GM19468 (cell line): Measurements from ENCODE around the gene GPC6.
"Not testable (repeated sequence)": the region's sequence is repeated elsewhere in the genome, so short reads cannot be mapped to it uniquely, and the experiment has no call there.

Source experiments
- ATAC-seq: cut with Tn5 transposase; IDR thresholded peaks from one replicate; pipeline ENCODE4 v1.9.1; 2021; ENCODE audit warnings: mild to moderate bottlenecking, moderate library complexity, moderate number of reproducible peaks; ENCODE audit not compliant: unreplicated experiment; ENCODE audit errors: extremely low read depth

The GPC6 gene

DNA sequence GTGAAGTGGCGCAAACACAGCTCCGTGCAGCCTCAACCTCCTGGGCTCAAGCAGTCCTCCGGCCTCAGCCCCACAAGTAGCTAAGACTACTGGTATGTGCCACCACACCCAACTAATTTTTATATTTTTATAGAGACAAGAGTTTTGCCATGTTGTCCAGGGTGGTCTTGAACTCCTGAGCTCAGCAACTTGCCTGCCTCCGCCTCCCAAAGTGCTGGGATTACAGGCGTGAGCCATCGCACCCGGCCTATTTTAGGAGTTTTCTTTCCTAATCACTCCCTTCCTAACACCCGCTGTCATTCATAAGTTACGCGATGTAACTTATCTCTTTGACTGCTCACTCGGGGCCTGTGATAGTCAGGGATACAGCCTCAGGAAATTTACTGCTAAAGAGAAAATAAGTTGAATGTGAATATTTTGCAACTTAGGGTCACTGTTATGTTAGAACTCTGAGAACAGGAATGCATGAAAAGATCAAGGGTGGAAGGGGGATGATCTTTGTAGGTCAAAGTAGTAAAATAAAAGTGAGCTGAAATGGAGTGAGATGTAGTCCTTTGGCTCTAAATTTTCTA is 1112.6 kb downstream of the GPC6 start:
- ATAC-seq: no peak

DNA sequence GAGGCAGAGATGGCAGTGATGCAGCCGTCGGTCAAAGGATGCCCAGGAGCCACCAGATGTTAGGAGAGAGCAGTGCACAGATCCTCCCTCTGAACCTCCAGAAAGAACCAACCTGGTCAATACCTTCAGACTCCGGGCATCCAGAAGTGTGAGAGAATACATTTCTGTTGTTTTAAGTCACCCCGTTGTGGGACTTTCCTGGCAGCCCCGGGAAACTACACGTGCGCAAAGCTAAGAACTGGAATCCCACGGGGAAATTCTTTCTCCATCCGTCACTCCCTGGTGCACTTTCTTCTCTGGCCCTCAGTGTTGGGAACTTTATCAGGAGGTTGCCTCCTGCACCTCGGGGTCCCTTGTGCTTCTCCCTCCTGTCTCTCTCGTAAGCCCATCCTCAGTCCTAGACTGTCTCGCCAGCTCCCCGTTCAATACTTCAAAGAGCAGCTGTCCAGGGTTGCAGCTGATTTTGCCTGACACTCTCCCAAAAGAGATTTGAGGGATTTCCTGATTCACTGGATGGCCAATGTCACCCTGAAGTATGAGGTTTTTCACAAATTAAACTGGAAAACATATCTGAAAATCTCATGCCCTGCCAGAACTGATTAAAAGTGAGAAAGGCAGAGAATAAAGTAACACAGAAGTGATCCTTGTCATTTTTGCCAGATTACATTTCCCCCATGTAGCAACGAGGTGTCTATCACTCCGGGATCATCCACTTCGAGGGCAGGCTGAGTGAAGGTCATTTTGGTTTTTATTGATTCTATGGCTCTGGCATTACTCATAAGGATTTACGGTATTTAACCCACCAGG is 1116.0 kb downstream of the GPC6 start:
- no peak for ATAC-seq

DNA sequence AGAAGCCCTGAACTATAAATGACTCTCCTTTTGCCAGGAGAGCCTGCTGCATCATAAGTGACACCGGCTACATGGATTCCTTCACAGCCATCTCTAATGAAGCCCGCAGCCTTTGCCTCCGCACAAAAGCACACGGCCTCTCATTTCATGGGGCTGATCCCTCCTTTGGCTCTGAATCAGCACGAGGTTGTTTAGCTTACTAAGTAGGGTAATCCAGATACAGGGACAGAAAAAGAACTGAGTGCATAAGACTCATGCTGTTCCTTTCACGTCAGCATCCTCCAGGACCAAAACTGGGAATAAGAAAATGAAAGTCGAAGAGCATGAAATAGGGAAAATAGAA is 1116.6 kb downstream of the GPC6 start:
- no peak for ATAC-seq

DNA sequence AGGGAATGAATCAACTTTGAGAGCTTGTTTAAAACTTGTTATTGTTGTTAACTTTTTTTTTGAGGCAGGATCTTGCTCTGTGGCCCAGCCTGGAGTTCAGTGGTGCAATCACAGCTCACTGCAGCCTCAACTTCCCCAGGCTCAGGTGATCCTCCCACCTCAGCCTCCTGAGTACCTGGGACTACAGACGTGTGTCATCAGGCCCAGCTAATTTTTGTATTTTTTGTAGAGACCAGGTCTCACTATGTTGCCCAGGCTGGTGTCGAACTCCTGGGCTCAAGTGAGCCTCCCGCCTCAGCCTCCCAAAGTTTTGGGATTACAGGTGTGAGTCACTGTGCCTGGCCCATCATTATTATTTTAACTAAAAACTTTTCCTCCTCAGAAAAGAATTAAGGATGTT is 1117.1 kb downstream of the GPC6 start:
- not testable (repeated sequence) for ATAC-seq

DNA sequence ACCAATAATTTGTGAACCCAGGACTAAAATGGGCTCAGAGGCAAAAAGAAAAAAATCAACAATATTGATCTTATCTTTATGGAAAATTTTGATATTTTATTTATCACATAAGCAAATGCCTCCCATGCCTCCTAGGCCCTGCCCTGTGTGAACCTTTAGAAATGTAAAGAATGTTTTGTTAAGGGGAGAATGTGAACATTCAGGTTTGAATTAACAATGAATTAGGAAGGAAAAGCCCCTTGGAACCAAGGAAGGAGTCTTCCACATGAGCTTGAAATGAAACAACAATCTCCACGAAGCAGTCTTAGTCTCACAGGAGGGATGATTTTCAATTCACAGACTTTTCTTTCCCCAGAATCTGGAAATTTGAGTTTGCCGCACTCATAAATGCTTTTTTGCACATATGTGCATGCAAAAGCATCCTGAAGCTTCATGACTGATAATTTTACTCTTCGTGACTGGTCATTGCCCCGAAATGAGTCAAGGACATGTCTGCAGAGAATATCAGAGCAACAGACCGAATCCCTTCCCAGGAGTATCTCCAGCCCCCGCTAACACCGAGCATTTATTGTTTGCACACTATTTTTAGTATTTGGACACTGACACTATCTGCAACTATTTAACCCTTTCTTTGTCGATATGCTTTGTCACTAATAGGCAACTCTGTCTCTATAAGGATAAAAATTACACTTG is 1117.7 kb downstream of the GPC6 start:
- ATAC-seq: no peak

DNA sequence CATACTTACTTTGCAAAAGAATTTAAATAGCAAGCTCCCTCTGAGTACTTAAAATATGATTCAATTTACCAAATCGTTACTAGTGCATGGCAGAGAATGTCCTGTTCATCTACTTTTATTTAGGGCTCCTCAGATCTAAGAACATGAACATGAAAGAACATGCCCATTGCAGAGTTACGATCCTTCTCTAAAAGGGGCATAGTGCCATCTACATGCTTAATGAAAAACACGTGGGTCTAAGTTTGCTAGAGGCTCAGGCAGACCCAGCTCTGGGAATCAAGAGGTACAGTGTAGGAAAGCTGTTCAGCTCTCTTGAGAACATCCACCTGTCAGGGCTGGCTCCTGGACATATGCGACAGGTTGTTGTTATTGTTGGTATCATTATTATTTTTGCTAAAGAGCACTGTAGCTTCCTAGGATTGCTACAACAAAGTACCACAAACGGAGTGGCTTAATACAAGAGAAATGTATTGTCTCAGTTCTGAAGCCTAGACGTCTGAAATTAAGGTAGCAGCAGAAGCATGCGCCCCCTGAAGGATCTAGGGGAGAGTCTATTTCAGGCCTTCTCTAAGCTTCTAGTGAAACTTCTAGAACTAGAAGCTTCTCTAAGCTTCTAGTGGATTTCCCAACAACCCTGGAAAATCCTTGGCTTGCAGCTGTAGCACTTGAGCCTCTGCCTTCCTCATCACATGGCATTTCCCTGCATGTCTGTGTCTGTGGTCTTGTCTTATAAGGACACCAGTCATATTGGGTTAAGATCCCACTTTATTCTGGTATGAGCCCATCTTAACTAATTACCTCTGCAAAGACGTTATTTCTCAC is 1119.0 kb downstream of the GPC6 start:
- no peak for ATAC-seq

DNA sequence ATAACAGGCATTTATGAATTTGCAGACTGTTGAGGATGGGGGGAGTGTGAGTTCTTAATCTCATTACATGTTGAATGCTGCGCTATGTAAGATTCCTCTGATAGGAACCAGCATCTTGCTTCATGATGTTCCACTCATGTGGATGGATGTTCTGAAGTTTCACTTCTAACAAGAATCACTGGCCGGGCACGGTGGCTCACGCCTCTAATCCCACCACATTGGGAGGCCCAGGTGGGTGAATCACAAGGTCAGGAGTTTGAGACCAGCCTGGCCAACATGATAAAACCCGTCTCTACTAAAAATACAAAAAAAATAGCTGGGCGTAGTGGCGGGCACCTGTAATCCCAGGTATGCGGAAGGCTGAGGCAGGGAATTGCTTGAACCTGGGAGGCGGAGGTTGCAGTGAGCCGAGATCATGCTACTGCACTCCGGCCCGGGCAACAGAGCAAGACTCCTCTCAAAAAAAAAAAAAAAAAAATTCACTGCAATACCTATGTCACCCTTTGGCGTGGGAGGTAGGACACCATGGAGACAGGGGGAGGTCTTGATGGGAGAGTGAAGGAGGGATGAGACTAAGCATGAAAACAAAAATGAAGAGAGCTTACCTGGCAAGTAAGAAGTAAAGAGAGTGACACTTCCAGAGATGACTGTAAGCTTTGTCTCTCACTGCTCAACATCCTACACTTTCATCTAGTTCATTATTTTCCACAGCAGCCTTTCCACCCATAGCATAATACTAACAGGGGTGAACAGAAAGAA is 1119.8 kb downstream of the GPC6 start:
- no peak for ATAC-seq

DNA sequence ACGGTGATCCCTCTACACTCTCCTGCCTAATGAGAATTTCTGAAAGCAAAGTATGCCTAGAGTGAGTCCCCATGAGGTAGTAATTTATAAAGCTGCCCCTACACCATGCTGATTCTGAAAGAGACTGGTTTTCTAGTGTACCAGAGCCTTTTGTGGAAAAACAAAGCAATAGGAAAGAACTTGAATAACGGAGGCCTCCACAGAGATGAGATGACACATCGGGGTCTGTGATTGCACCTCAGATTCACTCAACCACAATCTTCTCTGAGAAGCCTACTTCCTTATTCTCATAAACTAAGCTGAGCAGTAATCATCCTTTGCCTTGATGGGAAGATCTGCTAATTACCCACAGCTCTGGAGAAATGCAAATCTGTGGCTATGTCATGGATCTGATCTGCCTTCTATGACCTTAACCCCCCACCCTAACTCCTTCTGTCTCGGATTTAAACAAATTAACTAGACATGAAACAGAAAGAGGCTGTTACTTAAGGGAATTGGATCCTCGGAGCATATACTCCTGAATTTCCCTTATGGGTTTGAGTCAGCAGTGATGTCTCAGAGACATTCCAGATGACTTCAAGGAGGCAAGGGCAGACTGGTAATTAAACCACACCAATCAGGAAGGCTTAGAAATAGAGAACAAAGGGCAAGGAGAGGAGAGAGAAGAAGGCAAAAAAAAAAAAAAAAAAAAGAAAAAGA is 1124.8 kb downstream of the GPC6 start:
- ATAC-seq: no peak

DNA sequence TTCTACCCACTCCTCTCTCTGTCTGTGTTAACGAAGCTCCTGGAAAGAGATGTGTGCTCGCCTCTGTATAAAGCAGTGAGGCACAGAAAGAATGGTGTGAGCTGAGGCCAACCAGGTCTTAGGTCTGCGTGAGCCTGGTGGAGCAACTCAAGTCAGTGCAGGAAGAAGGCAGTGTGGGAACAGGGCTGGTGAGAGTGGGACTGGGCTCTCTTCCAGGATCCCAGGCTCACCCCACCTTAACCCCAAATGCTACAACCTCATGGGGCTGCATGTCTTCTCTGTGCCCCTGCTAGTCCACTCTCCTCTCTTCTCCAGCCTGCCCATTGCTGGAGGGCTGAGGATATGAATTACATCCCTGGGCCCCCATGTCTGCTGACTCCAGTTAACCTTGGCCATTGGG is 1125.5 kb downstream of the GPC6 start:
- ATAC-seq: no peak

DNA sequence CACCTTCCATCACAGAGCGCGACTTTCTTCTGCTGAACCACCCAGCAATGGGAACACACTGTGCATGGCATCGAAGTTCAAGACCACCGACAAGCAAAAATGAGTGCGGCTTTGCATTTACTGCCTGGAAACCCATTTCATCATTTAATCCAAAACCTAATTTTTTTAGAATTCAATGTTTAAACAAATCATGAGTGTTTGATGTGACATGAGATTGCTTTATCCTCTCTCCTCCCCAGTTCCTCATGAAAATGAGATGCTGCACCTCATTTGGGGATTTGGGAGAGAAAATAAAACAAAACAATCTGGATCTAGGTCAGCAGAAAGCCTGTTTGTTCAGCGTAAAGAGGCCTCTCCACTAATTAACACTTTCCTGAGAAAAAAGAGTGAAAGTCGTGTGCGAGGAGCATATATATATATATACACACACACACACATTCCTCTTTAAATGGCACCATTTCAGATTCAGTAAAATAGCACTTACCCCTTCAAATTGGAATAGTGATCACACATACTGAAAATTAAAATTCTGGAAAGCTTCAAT is 1126.6 kb downstream of the GPC6 start:
- no peak for ATAC-seq

DNA sequence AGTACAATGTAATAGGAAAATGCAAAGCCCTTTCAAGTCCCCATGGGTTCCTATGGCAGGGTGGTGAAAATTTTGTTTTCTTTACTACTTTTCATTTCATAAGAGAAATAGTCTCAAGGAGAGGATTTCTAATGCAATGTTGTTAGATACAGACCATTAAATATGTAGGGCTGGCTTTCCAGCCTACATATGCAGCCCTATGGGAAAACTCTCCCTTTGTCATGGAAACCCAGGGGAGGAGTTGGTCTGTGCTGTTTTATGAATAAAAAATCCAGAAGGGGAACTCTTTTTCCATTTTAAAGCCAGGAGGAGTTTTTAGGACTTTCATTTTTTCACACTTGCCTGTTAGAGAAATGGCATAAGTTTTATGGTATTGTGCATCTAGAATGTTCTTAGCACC is 1133.3 kb downstream of the GPC6 start:
- no peak for ATAC-seq

DNA sequence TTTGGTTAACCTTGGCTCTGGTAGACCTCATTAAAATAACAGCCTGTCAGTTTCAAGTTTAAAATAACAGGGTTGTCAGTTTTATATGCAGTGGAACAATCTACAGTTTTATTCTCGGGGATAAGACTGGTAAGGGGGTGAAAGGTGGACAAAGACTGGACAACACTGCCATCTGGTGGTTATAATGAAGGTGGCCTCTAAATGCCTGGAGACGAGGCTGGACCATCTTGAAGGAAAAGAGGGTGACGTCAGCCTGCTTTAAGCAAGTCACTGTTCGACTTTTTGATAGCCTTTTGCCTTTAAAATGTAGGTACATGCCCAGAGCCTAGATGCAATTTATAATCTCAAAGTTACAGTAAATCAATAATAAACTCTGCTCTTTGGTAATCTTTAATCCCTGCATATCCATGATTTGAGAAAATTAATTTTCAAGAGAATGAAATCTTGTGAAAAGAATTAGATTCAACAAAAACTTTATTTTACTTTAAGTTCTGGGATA is 1135.9 kb downstream of the GPC6 start:
- peak; percentile 88 for ATAC-seq

DNA sequence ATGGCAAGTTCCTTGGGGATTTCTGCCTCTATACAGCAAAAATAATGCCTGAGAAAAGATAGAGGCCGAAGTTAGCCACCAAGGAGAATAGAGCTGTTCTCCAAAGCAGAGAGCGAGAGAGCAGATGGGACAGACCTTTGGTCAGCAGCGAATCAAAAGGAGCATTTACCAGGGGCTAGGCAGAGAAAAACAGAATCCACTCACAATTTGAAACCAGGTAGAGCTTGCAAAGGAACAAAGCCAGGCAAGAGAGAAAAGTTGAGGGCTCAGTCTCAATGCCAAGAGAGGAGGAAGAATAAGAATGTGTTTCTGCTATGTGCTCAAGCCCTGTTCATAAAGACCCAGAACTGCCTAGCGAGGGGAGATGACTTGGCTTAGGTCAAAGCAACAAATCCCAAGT is 1140.1 kb downstream of the GPC6 start:
- no peak for ATAC-seq

DNA sequence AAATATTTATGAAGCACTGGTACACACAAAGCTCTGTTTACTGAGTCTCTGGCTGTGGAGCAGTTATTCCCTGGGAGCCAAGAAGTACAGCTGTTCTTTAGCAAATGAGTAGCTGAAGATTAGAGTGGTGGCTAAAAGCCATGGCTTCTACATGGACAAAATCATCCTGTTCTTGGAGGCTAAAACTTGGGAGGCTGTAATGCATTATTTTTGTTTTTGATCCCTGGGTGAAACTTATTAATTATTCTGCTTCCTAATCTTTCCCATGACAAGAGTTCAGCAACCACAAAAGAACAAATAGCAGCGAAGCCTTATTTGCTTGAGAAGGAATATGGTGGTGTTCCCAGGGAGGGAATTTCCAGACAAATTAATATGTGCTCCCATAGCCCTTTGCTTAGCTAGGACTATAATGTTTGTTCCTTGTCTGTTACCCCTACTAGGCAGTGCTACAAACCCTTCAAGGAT is 1143.4 kb downstream of the GPC6 start:
- ATAC-seq: no peak

DNA sequence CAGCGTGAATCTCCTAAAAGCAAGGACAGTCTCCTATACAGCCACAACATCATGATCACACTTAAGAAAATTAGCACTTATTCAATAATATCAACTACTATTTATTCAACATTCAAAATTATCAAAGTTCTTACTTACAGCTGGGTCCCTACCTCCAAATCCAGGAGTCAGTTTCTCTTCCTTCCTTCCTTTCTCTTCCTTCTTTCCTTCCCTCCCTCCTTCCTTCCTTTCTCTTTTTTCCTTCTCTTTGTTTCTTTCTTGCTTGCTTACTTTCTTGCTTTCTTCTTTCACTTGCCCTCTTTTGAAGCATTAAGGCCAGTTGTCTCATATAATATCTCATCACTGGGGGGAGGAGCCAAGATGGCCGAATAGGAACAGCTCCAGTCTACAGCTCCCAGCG is 1145.2 kb downstream of the GPC6 start:
- ATAC-seq: no peak

DNA sequence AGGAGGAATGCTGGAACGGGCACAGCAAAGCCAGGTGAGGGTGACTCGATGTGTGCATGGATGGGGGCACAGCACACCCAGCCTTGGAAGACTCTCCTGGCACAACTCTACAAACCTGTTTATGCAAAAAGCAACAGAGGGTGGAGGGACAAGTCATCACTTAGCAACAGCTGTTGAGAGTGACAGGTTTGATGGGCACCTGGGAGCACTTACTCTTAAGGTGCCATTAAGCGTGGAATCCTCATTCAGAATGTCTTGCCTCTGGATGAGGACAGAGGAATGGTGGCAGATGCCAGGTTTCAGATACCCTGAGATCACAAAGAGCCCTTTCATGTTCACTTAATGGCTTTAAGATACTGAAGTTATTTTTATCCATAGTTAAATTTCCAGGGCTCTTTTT is 1155.9 kb downstream of the GPC6 start:
- ATAC-seq: no peak

DNA sequence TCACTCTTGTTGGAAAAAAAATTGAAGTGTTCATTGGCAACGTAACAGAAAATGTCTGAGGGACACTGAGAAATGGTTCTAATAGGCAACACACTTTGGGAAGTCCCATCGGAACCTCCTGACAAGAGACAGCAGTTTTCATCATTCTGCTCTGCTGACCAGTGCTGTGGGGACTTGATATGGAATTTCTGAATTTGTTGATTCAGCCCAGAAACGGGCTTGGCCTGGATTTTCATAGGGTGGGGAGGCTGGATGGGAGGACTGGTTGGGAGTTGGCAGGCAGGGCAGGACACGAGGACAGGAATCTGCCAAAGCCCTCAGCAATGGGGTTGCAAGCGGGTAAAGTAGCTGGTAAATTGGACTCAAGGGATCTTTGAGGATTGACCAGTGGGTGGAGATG is 1156.4 kb downstream of the GPC6 start:
- ATAC-seq: no peak

DNA sequence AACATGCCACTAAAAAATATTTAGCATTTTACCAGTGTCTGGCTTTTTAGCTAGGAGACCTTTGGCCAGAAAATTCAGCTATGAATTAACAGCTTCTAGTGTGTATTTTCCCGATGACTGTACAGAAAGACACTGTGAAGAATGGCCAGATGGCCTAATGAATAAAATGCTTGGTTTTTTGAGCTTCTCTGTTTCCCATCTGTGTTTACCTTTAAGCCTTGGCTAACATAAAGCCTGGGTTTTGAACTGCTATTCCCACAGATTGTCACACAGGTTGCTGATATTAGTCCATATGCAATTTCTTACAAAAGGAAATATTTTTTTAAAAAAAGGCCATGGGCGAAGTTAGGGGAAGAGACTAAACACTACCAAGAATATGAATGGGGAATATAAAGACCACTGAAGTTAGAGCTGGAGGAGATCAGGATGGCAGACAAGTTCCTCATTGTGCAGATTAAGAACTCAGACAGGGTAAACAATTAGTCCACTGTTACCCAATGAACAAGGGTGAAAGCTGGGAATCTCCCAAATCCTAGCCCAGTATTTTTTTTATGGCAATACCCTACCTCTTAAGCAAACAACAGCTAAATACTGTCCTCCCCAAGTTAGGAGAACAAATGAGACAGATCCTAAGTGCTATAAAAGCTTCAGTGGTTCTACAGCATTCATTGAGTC is 1157.8 kb downstream of the GPC6 start:
- no peak for ATAC-seq
